Stimulated activated naive CD8-positive, alpha-beta T cell treated with anti-CD3 and anti-CD28 coated beads, Interleukin-15, Interleukin-2, amounts not matched to agents 100 ng/mL and 50 ng/mL, for 24 hours (primary cell): ENCODE measurements around the gene CLDN17.

Experiments
- H3K27ac Mint-ChIP-seq: one replicate; pipeline ENCODE4 v1.8.0; 2021; ENCODE audit warnings: mild to moderate bottlenecking, mixed read lengths
- H3K27me3 Mint-ChIP-seq: one replicate; pipeline ENCODE4 v1.8.0; 2021; ENCODE audit warnings: mixed read lengths
- H3K36me3 Mint-ChIP-seq: one replicate; pipeline ENCODE4 v1.8.0; 2021; ENCODE audit warnings: low read depth, mixed read lengths
- H3K4me1 Mint-ChIP-seq: one replicate; pipeline ENCODE4 v1.8.0; 2021; ENCODE audit warnings: low read depth, mixed read lengths
- H3K4me3 Mint-ChIP-seq: one replicate; pipeline ENCODE4 v1.8.0; 2021; ENCODE audit warnings: mild to moderate bottlenecking, mixed read lengths
- H3K9me3 Mint-ChIP-seq: one replicate; pipeline ENCODE4 v1.8.0; 2021; ENCODE audit warnings: mixed read lengths

The CLDN17 gene

GRCh38 chr21:30166705-30167104 lies at the start of gene CLDN17:
Gene CLDN17 (minus strand): TSS chr21:30166805. CDS start chr21:30166617, 188 bp downstream.
- peaks cover 4% of the 10 kb centered on the region for H3K9me3 Mint-ChIP-seq
- H3K36me3 Mint-ChIP-seq = no peaks in the 10 kb centered on the region
- H3K27ac Mint-ChIP-seq = no peak within 1 kb of the TSS
- no peaks in the 10 kb centered on the region for H3K4me1 Mint-ChIP-seq
- H3K4me3 Mint-ChIP-seq = no peak within 1 kb of the TSS
- no peaks in the 10 kb centered on the region for H3K27me3 Mint-ChIP-seq

GRCh38 chr21:30216041-30216723 lies 49.6 kb upstream of the CLDN17 start, which contains the start of gene CLDN8:
Gene CLDN8 (minus strand): TSS chr21:30216097. CDS start chr21:30215925, 172 bp downstream.
- H3K4me1 Mint-ChIP-seq = no peaks in the 10 kb centered on the region

GRCh38 chr21:30211071-30211470 lies 44.5 kb upstream of the CLDN17 start:
- H3K4me3 Mint-ChIP-seq = no peak overlapping the region
- H3K27ac Mint-ChIP-seq = no peak overlapping the region
- no peaks in the 10 kb centered on the region for H3K36me3 Mint-ChIP-seq
- H3K9me3 Mint-ChIP-seq = peaks cover 3% of the 10 kb centered on the region
- H3K4me1 Mint-ChIP-seq = no peaks in the 10 kb centered on the region
- H3K27me3 Mint-ChIP-seq = peaks cover 6% of the 10 kb centered on the region

More at GRCh38 chr21:30216041-30216723, 49.6 kb upstream of the CLDN17 start, which contains the start of gene CLDN8:
- Mint-ChIP-seq H3K27me3 (no peaks in the 10 kb centered on the region), H3K4me3 (no peak within 1 kb of the TSS), H3K36me3 (no peaks in the 10 kb centered on the region), H3K9me3 (no peaks in the 10 kb centered on the region), H3K27ac (no peak within 1 kb of the TSS)

GRCh38 chr21:30209601-30210000 lies 43.0 kb upstream of the CLDN17 start:
- Mint-ChIP-seq H3K4me3 (no peak overlapping the region), H3K36me3 (no peaks in the 10 kb centered on the region), H3K4me1 (no peaks in the 10 kb centered on the region), H3K27ac (no peak overlapping the region), H3K9me3 (peaks cover 3% of the 10 kb centered on the region), H3K27me3 (peaks cover 6% of the 10 kb centered on the region)

- Mint-ChIP-seq H3K27me3 (peaks cover 6% of the 10 kb centered on the region), H3K9me3 (peaks cover 3% of the 10 kb centered on the region), H3K27ac (no peak overlapping the region), H3K4me3 (no peak overlapping the region), H3K36me3 (no peaks in the 10 kb centered on the region), H3K4me1 (no peaks in the 10 kb centered on the region)
These were observed 40.6 kb upstream of the CLDN17 start for GRCh38 chr21:30207252-30207579.

GRCh38 chr21:30206551-30207251 lies 40.1 kb upstream of the CLDN17 start:
- Mint-ChIP-seq H3K4me3 (no peak overlapping the region), H3K27me3 (peaks cover 6% of the 10 kb centered on the region), H3K36me3 (no peaks in the 10 kb centered on the region), H3K9me3 (peaks cover 3% of the 10 kb centered on the region), H3K4me1 (no peaks in the 10 kb centered on the region), H3K27ac (no peak overlapping the region)

- no peak overlapping the region for H3K4me3 Mint-ChIP-seq
- no peaks in the 10 kb centered on the region for H3K4me1 Mint-ChIP-seq
- no peak overlapping the region for H3K27ac Mint-ChIP-seq
- H3K27me3 Mint-ChIP-seq = no peaks in the 10 kb centered on the region
- H3K9me3 Mint-ChIP-seq = no peaks in the 10 kb centered on the region
- no peaks in the 10 kb centered on the region for H3K36me3 Mint-ChIP-seq
These were observed 33.4 kb upstream of the CLDN17 start for GRCh38 chr21:30200000-30200399.

GRCh38 chr21:30194701-30195299 lies 28.2 kb upstream of the CLDN17 start:
- Mint-ChIP-seq H3K4me1 (no peaks in the 10 kb centered on the region), H3K27ac (no peak overlapping the region), H3K4me3 (no peak overlapping the region), H3K36me3 (no peaks in the 10 kb centered on the region), H3K27me3 (peaks cover 5% of the 10 kb centered on the region), H3K9me3 (no peaks in the 10 kb centered on the region)

- H3K4me1 Mint-ChIP-seq = no peaks in the 10 kb centered on the region
- H3K27ac Mint-ChIP-seq = no peak overlapping the region
- no peak overlapping the region for H3K4me3 Mint-ChIP-seq
- no peaks in the 10 kb centered on the region for H3K36me3 Mint-ChIP-seq
- no peaks in the 10 kb centered on the region for H3K9me3 Mint-ChIP-seq
- peaks cover 5% of the 10 kb centered on the region for H3K27me3 Mint-ChIP-seq
These were observed 26.6 kb upstream of the CLDN17 start for GRCh38 chr21:30193201-30193600.

GRCh38 chr21:30190554-30190953 lies 23.9 kb upstream of the CLDN17 start:
- Mint-ChIP-seq H3K9me3 (no peaks in the 10 kb centered on the region), H3K27ac (no peak overlapping the region), H3K4me1 (no peaks in the 10 kb centered on the region), H3K36me3 (no peaks in the 10 kb centered on the region), H3K4me3 (no peak overlapping the region), H3K27me3 (peaks cover 5% of the 10 kb centered on the region)

- Mint-ChIP-seq H3K27ac (no peak overlapping the region), H3K27me3 (peaks cover 5% of the 10 kb centered on the region), H3K4me1 (no peaks in the 10 kb centered on the region), H3K4me3 (no peak overlapping the region), H3K36me3 (no peaks in the 10 kb centered on the region), H3K9me3 (no peaks in the 10 kb centered on the region)
These were observed 23.2 kb upstream of the CLDN17 start for GRCh38 chr21:30189773-30190172.

- H3K4me3 Mint-ChIP-seq = no peak overlapping the region
- H3K27me3 Mint-ChIP-seq = peaks cover 5% of the 10 kb centered on the region
- no peaks in the 10 kb centered on the region for H3K9me3 Mint-ChIP-seq
- H3K36me3 Mint-ChIP-seq = no peaks in the 10 kb centered on the region
- no peaks in the 10 kb centered on the region for H3K4me1 Mint-ChIP-seq
- H3K27ac Mint-ChIP-seq = no peak overlapping the region
These were observed 19.6 kb upstream of the CLDN17 start for GRCh38 chr21:30186242-30186641.

GRCh38 chr21:30168086-30168485 lies 1.5 kb upstream of the CLDN17 start:
- H3K4me3 Mint-ChIP-seq = no peak overlapping the region

GRCh38 chr21:30166171-30166570 lies 434 bp downstream of the CLDN17 start:
- H3K27ac Mint-ChIP-seq = no peak overlapping the region
- no peaks in the 10 kb centered on the region for H3K27me3 Mint-ChIP-seq
- no peaks in the 10 kb centered on the region for H3K4me1 Mint-ChIP-seq
- H3K4me3 Mint-ChIP-seq = no peak overlapping the region
- peaks cover 4% of the 10 kb centered on the region for H3K9me3 Mint-ChIP-seq
- H3K36me3 Mint-ChIP-seq = no peaks in the 10 kb centered on the region

More at GRCh38 chr21:30168086-30168485, 1.5 kb upstream of the CLDN17 start:
- no peaks in the 10 kb centered on the region for H3K27me3 Mint-ChIP-seq
- no peaks in the 10 kb centered on the region for H3K36me3 Mint-ChIP-seq
- H3K4me1 Mint-ChIP-seq = no peaks in the 10 kb centered on the region
- H3K9me3 Mint-ChIP-seq = peaks cover 4% of the 10 kb centered on the region
- H3K27ac Mint-ChIP-seq = no peak overlapping the region

- Mint-ChIP-seq H3K36me3 (no peaks in the 10 kb centered on the region), H3K4me1 (no peaks in the 10 kb centered on the region), H3K27me3 (no peaks in the 10 kb centered on the region), H3K9me3 (no peaks in the 10 kb centered on the region), H3K27ac (no peak overlapping the region), H3K4me3 (no peak overlapping the region)
These were observed 1.8 kb downstream of the CLDN17 start for GRCh38 chr21:30164796-30165195.
